Ecto neural progenitor cell (in vitro differentiated cells): ENCODE results near the gene MEPCE.

ENCODE experiments used
- DNase-seq: peaks from one replicate; pipeline ENCODE4 v3.0.0-alpha.2; 2018; ENCODE audit warnings: low spot score

MEPCE gene

GRCh38 chr7:100464791-100465190, 35.2 kb downstream of the MEPCE start:
- no peak for DNase-seq

GRCh38 chr7:100465299-100465698, 35.7 kb downstream of the MEPCE start:
- DNase-seq: no peak

GRCh38 chr7:100465702-100466311, 36.2 kb downstream of the MEPCE start:
- peak; percentile 73 for DNase-seq

GRCh38 chr7:100466653-100467605, 37.3 kb downstream of the MEPCE start:
- no peak for DNase-seq

- DNase-seq: no peak
Observed at GRCh38 chr7:100467638-100468373, 38.2 kb downstream of the MEPCE start.

GRCh38 chr7:100469227-100470044, 39.8 kb downstream of the MEPCE start:
- DNase-seq: peak; percentile 92

- DNase-seq: no peak
Observed at GRCh38 chr7:100471021-100471420, 41.4 kb downstream of the MEPCE start.

GRCh38 chr7:100472121-100472851, 42.7 kb downstream of the MEPCE start:
- no peak for DNase-seq

- DNase-seq: no peak
Observed at GRCh38 chr7:100472854-100473499, 43.3 kb downstream of the MEPCE start.

GRCh38 chr7:100475549-100475948, 45.9 kb downstream of the MEPCE start:
- no peak for DNase-seq

- DNase-seq: no peak
Observed at GRCh38 chr7:100476101-100476780, 46.6 kb downstream of the MEPCE start.

GRCh38 chr7:100476903-100477870, 47.6 kb downstream of the MEPCE start:
- no peak for DNase-seq

- no peak for DNase-seq
Observed at GRCh38 chr7:100477871-100478267, 48.2 kb downstream of the MEPCE start.

GRCh38 chr7:100478958-100479660, 49.5 kb downstream of the MEPCE start, which contains the start of gene TSC22D4:
TSC22D4 (minus strand) TSS chr7:100479214; CDS start chr7:100478038, 1,176 bp downstream.
- peak; percentile 95 for DNase-seq

GRCh38 chr7:100481466-100481865, 51.8 kb downstream of the MEPCE start:
- DNase-seq: no peak

GRCh38 chr7:100482728-100483089, 53.1 kb downstream of the MEPCE start:
- DNase-seq: no peak

GRCh38 chr7:100483090-100483721, 53.6 kb downstream of the MEPCE start:
- peak; percentile 88 for DNase-seq
